ENCODE data around the gene MAPK1. TPM values are rescaled to one million over a fixed set of nuclear protein-coding genes. Genes with fewer than 3 reads are reported as not detected.
"Not testable (repeated sequence)": the region's sequence is repeated elsewhere in the genome, so short reads cannot be mapped to it uniquely, and the experiment has no call there.

MAPK1 gene
- total RNA-seq, 2 donors from 2014 or later: 61.4 to 63.1 TPM

- peaks cover 7 to 13% of the 10 kb centered on the region in 2 donors for H3K4me1 ChIP-seq (ENCODE audit: control insufficient read depth in 1 of 2, low read depth in 2 of 2)
- H3K4me3 ChIP-seq: no peak overlapping the region
- no peaks in the 10 kb centered on the region for H3K9me3 ChIP-seq
- H3K27me3 ChIP-seq (replicated peaks; ENCODE audit: insufficient read depth): no peaks in the 10 kb centered on the region
- no peak for DNase-seq (ENCODE audit: low spot score)
- H3K27ac ChIP-seq: peak overlapping the region; percentile 39 to 46
- no peak for ATAC-seq (ENCODE audit: insufficient number of reproducible peaks, low FRiP score, low read depth)
- TF ChIP-seq CTCF (IDR thresholded peaks at IDR 0.05): no peak
- H3K36me3 ChIP-seq: peaks cover 21% of the 10 kb centered on the region
These were observed 69.8 kb downstream of the MAPK1 start for GRCh38 chr22:21797444-21798221.

GRCh38 chr22:21796863-21797262 is 70.6 kb downstream of the MAPK1 start:
- DNase-seq (ENCODE audit: low spot score) (no peak), ATAC-seq (ENCODE audit: insufficient number of reproducible peaks, low FRiP score, low read depth) (no peak)
- H3K36me3 ChIP-seq: peaks cover 15% of the 10 kb centered on the region
- no peaks in the 10 kb centered on the region for H3K9me3 ChIP-seq
- H3K27ac ChIP-seq: peak overlapping the region in 1 of 2 donors; percentile 46
- H3K27me3 ChIP-seq (replicated peaks; ENCODE audit: insufficient read depth): no peaks in the 10 kb centered on the region
- H3K4me3 ChIP-seq: no peak overlapping the region
- no peak for TF ChIP-seq CTCF (IDR thresholded peaks at IDR 0.05)
- H3K4me1 ChIP-seq (ENCODE audit: control insufficient read depth in 1 of 2, low read depth in 2 of 2): peaks cover 7 to 13% of the 10 kb centered on the region in 2 donors

- no peak for TF ChIP-seq CTCF (IDR thresholded peaks at IDR 0.05)
- Histone ChIP-seq H3K36me3 (peaks cover 13% of the 10 kb centered on the region), H3K27me3 (replicated peaks; ENCODE audit: insufficient read depth) (no peaks in the 10 kb centered on the region), H3K4me3 (no peak overlapping the region), H3K27ac (no peak overlapping the region), H3K4me1 (ENCODE audit: control insufficient read depth in 1 of 2, low read depth in 2 of 2) (peaks cover 7 to 18% of the 10 kb centered on the region in 2 donors), H3K9me3 (no peaks in the 10 kb centered on the region)
- ATAC-seq (ENCODE audit: insufficient number of reproducible peaks, low FRiP score, low read depth) (no peak), DNase-seq (ENCODE audit: low spot score) (no peak)
These were observed 71.2 kb downstream of the MAPK1 start for GRCh38 chr22:21796231-21796630.

- not testable (repeated sequence) for H3K27ac ChIP-seq; H3K27me3 ChIP-seq (replicated peaks; ENCODE audit: insufficient read depth); ATAC-seq (ENCODE audit: insufficient number of reproducible peaks, low FRiP score, low read depth); DNase-seq (ENCODE audit: low spot score); H3K4me3 ChIP-seq; H3K9me3 ChIP-seq
- H3K36me3 ChIP-seq: peaks cover 19% of the 10 kb centered on the region
- peaks cover 7 to 20% of the 10 kb centered on the region in 2 donors for H3K4me1 ChIP-seq (ENCODE audit: control insufficient read depth in 1 of 2, low read depth in 2 of 2)
These were observed 73.7 kb downstream of the MAPK1 start for GRCh38 chr22:21793716-21794115.

GRCh38 chr22:21791635-21792625 is 75.5 kb downstream of the MAPK1 start:
- Histone ChIP-seq H3K9me3 (no peaks in the 10 kb centered on the region), H3K4me3 (no peak overlapping the region), H3K36me3 (peaks cover 19% of the 10 kb centered on the region), H3K27ac (no peak overlapping the region), H3K4me1 (ENCODE audit: control insufficient read depth in 1 of 2, low read depth in 2 of 2) (peaks cover 2 to 7% of the 10 kb centered on the region in 2 donors), H3K27me3 (replicated peaks; ENCODE audit: insufficient read depth) (no peaks in the 10 kb centered on the region)
- no peak for ATAC-seq (ENCODE audit: insufficient number of reproducible peaks, low FRiP score, low read depth)
- no peak for TF ChIP-seq CTCF (IDR thresholded peaks at IDR 0.05)
- DNase-seq (ENCODE audit: low spot score): no peak

- not testable (repeated sequence) for ATAC-seq (ENCODE audit: insufficient number of reproducible peaks, low FRiP score, low read depth); H3K27me3 ChIP-seq (replicated peaks; ENCODE audit: insufficient read depth); H3K9me3 ChIP-seq; H3K27ac ChIP-seq; DNase-seq (ENCODE audit: low spot score); H3K4me3 ChIP-seq; H3K4me1 ChIP-seq (ENCODE audit: control insufficient read depth in 1 of 2, low read depth in 2 of 2)
- peaks cover 19% of the 10 kb centered on the region for H3K36me3 ChIP-seq
These were observed 76.4 kb downstream of the MAPK1 start for GRCh38 chr22:21790849-21791610.

All from thoracic aorta (tissue), 2 donors.